NCI-H774 (cell line): ENCODE measurements around the gene SELP.

Source experiments
- DNase-seq: peaks from one replicate; lab custom pipeline; 2025; lab: John Stamatoyannopoulos, UW

The SELP gene

GRCh38 chr1:169576241-169576934 is 53.5 kb downstream of the SELP start:
- DNase-seq, result no peak

DNA sequence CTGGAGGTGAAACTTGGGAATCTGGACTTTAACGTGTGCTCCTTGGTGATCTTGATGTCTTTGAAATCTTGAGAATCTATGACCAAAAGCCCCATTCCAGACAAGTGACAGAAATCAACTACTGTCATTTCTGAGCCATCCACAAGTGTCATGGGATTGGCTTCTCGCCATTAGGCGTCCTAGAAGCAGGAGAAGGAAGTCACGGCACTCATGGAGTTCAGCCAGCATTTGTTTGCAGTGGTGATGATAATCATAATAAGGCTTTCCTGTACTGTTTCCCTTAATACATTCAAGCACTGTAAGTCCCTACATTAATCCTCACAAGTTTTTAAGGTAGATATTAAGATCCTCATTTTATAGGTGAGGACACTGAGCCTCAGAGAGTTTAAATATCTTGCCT is 55.6 kb downstream of the SELP start:
- DNase-seq, result no peak

- no peak for DNase-seq
Measured at GRCh38 chr1:169572187-169572586, 57.7 kb downstream of the SELP start.

- DNase-seq, result no peak
Measured at GRCh38 chr1:169571450-169571849, 58.5 kb downstream of the SELP start.

DNA sequence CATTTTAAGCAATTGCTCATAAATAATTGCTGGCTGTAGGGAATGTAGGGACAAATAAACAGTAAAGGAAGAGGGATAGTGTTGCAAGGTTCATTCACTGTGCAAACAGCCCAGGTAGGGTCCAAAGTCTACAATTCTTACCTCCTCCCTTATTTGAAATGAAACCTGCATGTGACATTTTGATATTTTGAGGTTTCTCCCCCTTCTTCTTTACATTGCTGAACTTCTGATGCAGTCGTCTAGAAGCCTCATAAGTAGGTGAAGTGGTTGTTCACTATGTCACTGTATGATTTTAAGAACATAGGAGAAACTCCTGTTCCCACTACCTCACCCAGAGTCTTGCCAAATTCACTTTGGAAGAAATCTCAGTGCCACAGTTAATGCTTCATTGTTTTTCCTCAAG is 59.8 kb downstream of the SELP start:
- DNase-seq, result no peak

DNA sequence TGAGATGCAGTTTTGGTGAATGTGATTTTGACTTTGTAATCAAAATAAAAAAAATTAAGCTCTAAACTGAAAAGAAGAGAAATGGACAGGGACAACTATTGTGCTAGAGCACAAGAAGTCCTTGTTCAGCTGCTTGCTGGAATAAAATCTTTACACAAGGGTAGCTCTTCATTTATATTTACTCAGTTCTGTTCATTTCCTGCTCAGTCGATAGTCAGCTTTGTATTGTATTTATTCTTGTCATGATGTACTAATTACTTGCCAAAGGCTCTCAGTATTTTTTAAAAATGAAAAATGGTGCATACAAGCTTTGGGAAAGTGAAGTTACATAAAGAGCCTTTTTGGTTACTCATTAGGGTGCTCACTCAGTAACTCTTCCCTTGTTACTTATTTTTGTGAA is 61.4 kb downstream of the SELP start:
- no peak for DNase-seq

- DNase-seq, result no peak
Measured at GRCh38 chr1:169565335-169566271, 64.3 kb downstream of the SELP start.

GRCh38 chr1:169563650-169564049 is 66.3 kb downstream of the SELP start:
- no peak for DNase-seq

GRCh38 chr1:169563019-169563615 is 66.8 kb downstream of the SELP start:
- no peak for DNase-seq

- DNase-seq, result no peak
Measured at GRCh38 chr1:169561692-169562091, 68.2 kb downstream of the SELP start.

DNA sequence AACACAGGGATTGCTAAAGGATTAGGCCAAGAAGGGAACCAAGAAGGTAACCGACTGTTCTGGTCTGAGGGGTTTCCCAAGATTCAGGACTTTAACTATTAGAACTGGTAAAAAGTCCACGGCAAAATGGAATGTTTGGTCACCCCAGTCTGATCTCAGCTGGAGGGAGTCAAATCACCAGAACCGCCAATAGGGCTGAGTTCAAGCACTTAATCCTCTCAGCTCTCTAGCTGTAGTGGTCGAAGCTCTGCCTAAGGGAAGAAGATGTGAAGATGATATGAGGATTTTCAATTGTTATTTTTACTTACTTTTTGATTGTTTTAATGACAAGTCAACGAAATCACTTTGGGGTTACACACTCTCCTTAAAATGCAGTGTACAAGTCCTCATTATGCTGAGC is 72.8 kb downstream of the SELP start:
- no peak for DNase-seq

DNA sequence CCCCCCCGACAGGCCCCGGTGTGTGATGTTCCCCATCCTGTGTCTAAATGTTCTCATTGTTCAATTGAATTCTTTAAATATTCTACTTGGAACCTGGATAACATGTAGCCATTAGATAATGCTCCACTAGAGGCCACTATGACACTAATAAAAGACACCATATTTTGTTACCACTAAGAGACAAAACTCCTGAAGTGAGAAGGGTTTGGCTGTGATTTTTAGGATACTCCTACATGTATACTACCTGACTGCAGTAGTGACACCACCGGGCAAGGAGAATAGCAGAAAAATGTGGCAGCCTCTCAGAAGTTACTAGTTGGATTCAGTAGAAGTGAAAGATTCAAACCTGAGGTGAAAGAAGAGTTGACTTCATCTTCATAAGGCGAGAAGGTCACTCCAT is 79.6 kb downstream of the SELP start:
- DNase-seq, result peak; percentile 73

GRCh38 chr1:169548282-169548681 is 81.6 kb downstream of the SELP start:
- DNase-seq, result no peak

- peak; percentile 84 for DNase-seq
Measured at GRCh38 chr1:169546087-169546995, 83.6 kb downstream of the SELP start.

GRCh38 chr1:169545472-169545871 is 84.5 kb downstream of the SELP start:
- no peak for DNase-seq

DNA sequence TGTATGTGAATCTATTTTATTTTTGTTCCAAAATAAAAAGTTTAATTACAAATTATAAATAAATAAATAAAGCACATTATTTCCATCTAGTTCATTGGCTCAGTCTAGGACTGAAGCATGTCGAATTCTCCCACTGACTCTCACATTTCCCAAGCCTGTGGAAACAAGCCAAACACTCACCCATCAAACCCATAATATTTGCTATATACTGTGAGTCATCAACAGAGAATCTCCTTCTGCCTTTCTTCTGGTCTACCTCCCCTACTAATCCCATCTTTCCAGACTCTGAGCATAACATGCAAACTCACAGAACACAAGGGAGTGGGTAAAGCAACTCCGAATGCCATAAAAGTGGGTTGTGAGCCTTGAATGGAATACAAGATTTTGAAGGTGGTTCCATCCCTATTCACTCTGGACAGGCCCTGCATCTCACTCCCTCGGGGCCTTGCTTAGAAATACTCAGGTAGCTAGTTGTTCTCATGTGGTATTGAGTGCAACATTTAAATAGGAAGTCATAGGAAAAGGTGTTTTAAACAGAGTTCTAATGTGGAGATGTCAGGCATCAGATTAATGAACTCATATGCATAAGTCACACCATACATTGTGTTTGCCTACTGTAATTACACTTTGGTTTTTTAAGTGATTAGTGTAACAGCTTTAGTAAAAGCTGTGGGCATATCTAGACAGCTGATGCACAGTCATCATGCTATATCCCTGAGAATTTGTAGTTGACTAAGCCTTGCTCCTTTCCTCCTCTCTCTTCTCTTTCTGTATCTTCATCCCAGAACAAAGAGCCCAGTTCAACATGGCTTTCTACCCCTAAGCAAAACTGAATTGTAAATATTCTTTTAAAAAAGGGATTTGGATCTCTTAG is 90.7 kb downstream of the SELP start:
- DNase-seq, result no peak
